Activated gamma-delta T cell (primary cell): ENCODE results near the gene PTGIS.
A peak's percentile ranks its signal among the peaks of the same experiment; 100 is the strongest.
"Not testable (repeated sequence)": the region's sequence is repeated elsewhere in the genome, so short reads cannot be mapped to it uniquely, and the experiment has no call there.

ENCODE experiments used
- DNase-seq: peaks from one replicate; lab custom pipeline; 2025; lab: John Stamatoyannopoulos, UW
- total RNA-seq, 2 donors: gene quantifications; one replicate each; lab custom pipeline; 2026; lab: John Stamatoyannopoulos, UW

Gene PTGIS
- total RNA-seq, result 0 to 0.31 reads per million in 2 donors

DNA sequence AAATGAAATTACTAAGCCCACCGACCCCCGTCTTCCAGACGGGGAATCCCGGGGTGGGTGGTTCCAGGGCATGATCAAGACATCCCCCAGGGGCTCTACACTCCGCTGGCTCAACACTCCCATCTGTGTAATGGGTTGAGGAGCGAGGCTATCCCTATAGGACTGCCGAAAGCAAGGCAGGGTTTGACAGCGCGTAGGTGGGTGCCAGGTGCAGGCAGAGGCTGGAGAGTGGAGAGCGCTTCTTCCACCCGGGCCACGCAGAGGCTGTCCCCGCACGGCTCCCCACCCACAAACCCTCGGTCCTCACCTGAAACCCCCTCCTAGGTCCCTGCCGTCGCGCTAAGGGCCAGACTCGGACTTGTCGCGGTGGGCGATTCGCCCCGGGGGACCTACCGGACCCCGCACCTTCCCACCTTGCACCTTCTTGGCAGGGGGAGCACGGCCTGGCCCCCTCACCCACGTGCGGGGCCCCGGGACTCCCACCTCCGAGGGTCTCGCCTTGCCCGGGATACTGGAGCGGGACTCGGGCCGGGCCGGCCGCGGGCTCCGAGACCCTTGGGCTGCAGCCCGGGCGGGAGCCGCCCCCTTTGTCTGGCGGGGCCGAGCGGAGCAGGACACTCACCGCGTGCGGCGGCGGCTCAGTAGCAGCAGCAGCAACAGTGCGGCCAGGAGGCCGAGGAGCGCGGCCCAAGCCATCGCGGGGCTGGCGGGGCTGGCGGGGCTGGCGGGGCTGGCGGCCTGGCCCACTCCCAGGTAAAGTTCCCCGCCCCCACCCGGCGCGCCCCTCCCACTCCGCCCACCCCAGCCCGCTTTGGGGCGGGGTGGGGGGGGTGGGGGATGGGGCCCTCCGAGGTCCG lies at the start of gene PTGIS:
TSS of gene PTGIS (minus strand) at position 717 of the 857 bp plus-strand sequence. CDS start at position 696, 21 bp downstream.
- DNase-seq, result no peak

- not testable (repeated sequence) for DNase-seq
Measured at GRCh38 chr20:49617394-49617793, 49.5 kb upstream of the PTGIS start.

- DNase-seq, result no peak
Measured at GRCh38 chr20:49616154-49617007, 48.4 kb upstream of the PTGIS start.

- DNase-seq, result no peak
Measured at GRCh38 chr20:49615401-49616153, 47.6 kb upstream of the PTGIS start.

- not testable (repeated sequence) for DNase-seq
Measured at GRCh38 chr20:49615051-49615400, 47.1 kb upstream of the PTGIS start.

- no peak for DNase-seq
Measured at GRCh38 chr20:49614338-49615050, 46.6 kb upstream of the PTGIS start.

- no peak for DNase-seq
Measured at GRCh38 chr20:49612127-49612738, 44.3 kb upstream of the PTGIS start.

- DNase-seq, result not testable (repeated sequence)
Measured at GRCh38 chr20:49611539-49612126, 43.7 kb upstream of the PTGIS start.

- peak; percentile 58 for DNase-seq
Measured at GRCh38 chr20:49610691-49611538, 43.0 kb upstream of the PTGIS start.

GRCh38 chr20:49608752-49609670 lies 41.1 kb upstream of the PTGIS start:
- peak; percentile 22 for DNase-seq

DNA sequence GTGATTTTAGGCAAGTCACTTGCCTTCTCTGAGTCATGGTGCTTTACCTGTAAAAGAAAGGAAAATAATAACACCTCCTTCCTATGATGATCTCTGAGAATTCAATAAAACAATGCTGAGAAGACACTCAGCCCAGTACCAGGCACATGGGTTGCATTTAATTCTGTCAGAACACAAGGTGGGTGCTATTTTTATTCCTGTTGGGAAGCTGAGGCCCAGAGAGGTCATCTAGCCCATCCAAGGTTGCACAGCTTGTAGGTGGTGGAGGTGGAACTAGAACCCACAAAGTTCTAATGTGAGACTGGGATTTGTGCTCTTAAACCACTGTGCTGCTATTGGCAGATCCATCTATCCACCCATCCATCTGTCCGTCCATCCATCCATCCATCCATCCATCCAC lies 39.6 kb upstream of the PTGIS start:
- no peak for DNase-seq

GRCh38 chr20:49603209-49603627 lies 35.3 kb upstream of the PTGIS start:
- DNase-seq, result no peak

GRCh38 chr20:49602345-49603208 lies 34.6 kb upstream of the PTGIS start:
- DNase-seq, result no peak

DNA sequence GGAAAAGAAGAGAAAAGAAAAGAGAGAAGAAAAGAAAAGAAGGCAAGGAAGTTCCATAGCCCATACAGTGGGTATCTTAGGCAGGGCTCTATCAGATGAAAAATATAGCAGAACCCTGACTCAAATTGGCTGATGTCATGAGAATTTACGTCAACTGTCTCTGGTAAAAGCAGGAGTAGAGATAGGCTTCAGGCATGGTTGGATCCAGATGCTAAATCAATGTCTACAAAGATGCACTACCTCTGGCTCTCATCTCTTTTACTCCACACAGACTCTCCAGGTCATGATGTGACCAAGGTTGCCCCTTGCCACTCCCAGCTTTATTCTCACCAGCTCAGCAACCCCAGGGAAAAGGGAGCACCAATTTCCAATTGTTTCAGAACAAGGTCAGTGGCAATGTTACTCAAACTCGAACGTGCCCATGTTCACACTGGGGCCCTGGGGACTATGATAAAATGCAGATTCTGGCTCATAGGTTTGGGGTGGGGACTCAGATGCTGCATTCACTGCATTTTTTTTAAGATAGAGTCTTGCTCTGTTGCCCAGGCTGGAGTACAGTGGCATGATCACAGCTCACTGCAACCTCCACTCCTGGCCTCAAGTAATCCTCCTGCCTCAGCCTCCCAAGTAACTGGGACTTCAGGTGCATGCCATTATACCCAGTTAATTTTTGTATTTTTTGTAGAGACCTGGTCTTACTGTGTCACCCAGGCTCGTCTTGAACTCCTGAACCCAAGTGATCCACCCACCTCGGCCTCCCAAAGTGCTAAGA lies 33.4 kb upstream of the PTGIS start:
- no peak for DNase-seq

DNA sequence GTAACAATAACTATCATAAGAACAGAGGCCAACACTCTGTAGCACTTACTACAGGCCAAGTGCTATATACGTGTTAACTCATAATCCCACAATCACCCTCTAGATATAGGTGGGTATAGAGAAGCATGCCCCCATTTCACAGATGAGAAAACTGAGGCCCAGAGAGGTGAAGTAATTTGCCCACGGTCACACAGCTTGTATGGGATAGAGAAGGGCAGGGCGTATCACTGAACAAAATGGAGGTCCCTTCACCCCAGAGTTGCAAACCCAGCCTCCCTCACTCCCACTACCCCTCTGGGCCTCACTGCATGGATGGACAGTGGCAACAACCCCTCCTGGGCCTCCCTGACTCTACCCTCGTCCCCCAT lies 31.8 kb upstream of the PTGIS start:
- DNase-seq, result no peak

GRCh38 chr20:49597825-49598395 lies 30.0 kb upstream of the PTGIS start:
- no peak for DNase-seq
